HG03354 (cell line): Measurements from ENCODE around the gene MPP2.

ENCODE experiments used
- ATAC-seq: cut with Tn5 transposase; IDR thresholded peaks from one replicate; pipeline ENCODE4 v1.9.1; 2021; ENCODE audit warnings: mild to moderate bottlenecking; ENCODE audit not compliant: unreplicated experiment, poor library complexity, severe bottlenecking

The MPP2 gene

GRCh38 chr17:43830510-43831140 lies 76.7 kb downstream of the MPP2 start:
- no peak for ATAC-seq

DNA sequence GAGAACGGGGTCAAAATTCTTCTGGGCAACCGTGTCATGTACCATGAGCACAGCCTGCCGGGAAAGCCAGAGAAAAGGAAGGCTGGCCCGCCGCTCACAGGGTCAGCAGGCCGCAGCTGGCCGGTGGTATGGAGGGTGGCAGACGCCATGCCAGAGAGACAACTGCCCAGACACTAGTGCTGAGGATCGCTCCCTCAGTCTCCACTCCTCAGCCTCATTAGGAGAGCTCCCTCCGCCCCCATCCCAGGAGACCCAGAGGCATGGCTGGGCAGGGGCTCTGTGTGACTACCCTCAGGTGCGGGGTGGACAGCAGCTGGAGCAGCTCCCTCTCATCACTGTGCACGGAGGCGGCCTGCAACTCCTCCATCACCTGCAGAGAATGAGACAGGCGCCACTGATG lies 77.6 kb downstream of the MPP2 start:
- ATAC-seq, result no peak

DNA sequence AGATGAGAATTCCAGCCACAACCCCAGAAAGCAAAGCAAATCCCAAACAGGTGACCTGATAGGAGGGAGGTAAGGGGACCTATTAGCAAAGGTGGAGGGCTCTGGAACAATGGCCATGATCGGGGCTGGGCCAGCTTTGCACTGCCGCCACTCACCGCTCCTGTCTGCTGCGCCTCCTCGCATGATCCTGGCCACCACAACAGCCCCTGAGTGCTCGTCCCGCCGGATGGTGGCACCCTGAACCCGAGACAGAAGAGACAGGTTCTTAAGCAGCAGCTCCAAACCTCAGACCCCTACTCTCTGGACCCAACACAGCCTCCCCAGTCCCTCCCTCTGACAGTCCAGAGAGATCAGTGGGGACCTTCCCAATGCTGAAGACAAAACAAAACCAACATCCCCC lies 79.7 kb downstream of the MPP2 start:
- no peak for ATAC-seq

DNA sequence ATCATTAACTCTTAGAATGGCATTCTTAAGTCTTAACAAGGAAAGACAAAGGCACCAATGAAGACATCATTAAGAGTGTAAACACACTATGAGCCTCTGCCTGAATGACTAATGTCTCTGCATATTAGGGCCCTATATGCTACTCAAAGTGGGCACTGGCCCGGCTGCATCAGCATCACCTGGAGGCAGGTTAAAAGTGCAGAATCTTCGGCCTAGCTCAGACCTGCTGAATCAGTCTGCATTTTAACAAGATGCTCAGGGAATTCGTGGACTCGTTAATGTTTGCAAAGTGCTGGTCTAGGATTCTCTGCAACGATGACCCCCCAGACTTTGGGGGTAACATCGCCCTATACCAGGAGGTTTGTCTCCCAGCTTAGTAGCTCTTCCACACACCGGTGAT lies 81.1 kb downstream of the MPP2 start:
- no peak for ATAC-seq

GRCh38 chr17:43825567-43825966 lies 81.8 kb downstream of the MPP2 start:
- no peak for ATAC-seq
